ENCODE results near the gene NOBOX. TPM values are rescaled to one million over a fixed set of nuclear protein-coding genes. Genes with fewer than 3 reads are reported as not detected.
A peak's percentile ranks its signal among the peaks of the same experiment; 100 is the strongest.
"Not testable (repeated sequence)": the region's sequence is repeated elsewhere in the genome, so short reads cannot be mapped to it uniquely, and the experiment has no call there.

The NOBOX gene
- not detected for total RNA-seq

DNA sequence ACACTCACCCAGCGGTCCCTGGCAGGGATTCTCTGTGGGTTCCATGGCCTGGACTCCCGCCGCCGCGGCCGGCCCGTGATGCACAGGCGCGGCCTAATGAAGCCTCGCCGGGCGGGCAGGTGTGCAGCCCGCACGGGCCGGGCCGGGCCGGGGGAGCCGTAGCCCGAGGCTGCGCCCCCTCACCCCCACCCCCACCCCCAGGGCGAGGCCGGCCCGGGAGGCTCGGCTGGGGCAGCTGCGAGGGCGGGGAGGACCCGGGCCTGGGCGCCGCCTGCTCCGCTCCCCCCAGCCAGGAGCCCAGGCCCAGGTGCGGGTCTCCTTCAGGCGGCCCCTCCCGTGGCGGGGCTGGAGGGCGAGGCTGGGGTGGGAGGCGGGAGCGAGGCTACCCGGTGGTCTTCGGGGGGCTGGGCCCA, at the start of gene NOBOX:
TSS of gene NOBOX (minus strand) at position 45 of the 413 bp plus-strand sequence.
- H3K9me3 Mint-ChIP-seq (ENCODE audit: insufficient read depth): no peaks in the 10 kb centered on the region
- no peak within 1 kb of the TSS for H3K27ac Mint-ChIP-seq
- ATAC-seq (no peak), DNase-seq (no peak)
- no peaks in the 10 kb centered on the region for H3K4me1 Mint-ChIP-seq (ENCODE audit: low read depth)
- H3K36me3 Mint-ChIP-seq (ENCODE audit: low read depth): no peaks in the 10 kb centered on the region
- H3K4me3 Mint-ChIP-seq: no peak within 1 kb of the TSS
- peaks cover 6% of the 10 kb centered on the region for H3K27me3 Mint-ChIP-seq (ENCODE audit: low read depth)
- CTCF ChIA-PET: no interaction called here
- POLR2A ChIA-PET: no interaction called here

DNA sequence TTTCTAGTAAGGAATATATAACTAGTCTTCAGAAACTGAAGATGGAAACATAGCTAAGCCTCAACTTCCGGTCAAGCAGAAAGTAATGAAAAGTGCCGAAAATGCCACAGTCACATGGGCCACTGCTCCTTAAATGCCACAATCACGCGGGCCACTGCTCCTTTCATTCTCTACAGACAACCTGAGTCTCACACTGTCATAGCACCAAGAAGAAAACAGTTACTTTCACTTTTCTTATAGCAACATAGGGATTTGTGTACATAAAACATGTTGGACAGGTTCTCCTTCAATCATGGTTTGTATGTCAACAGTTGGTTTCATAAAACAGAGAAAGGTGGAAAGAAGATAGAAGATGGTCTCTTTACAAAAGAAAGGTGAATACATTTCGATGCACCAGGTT, 48.6 kb upstream of the NOBOX start:
- H3K4me3 Mint-ChIP-seq: no peak overlapping the region
- no peak for DNase-seq
- no peaks in the 10 kb centered on the region for H3K4me1 Mint-ChIP-seq (ENCODE audit: low read depth)
- peaks cover 12% of the 10 kb centered on the region for H3K9me3 Mint-ChIP-seq (ENCODE audit: insufficient read depth)
- H3K27ac Mint-ChIP-seq: no peak overlapping the region
- POLR2A ChIA-PET: no interaction called here
- H3K27me3 Mint-ChIP-seq (ENCODE audit: low read depth): no peaks in the 10 kb centered on the region
- ATAC-seq: no peak
- CTCF ChIA-PET: no interaction called here
- peaks cover 3% of the 10 kb centered on the region for H3K36me3 Mint-ChIP-seq (ENCODE audit: low read depth)

DNA sequence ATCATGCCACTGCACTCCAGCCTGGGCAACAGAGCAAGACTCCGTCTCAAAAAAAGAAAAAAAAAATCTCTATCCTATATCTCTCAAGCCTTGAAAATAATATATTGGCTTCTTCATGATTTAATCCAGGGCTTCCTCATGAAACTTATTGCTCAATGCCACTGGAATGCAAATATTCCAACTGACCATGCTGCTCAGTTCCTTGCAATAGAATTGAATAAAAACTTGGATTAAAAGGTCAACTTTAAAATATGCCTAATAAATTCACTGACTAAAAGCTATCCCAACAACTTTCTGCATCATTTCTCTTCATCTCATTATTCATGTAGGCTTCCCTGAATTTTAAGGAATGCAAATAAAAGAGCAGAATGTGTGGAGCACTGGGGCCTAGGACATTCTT, 42.1 kb upstream of the NOBOX start:
- ATAC-seq: no peak
- no peak for DNase-seq
- ChIA-PET CTCF (interaction anchor here (0.7 kb wide), 1 partner anchor 207 kb away, joined by 5 read pairs; no protein-coding TSS in a partner anchor), POLR2A (no interaction called here)
- Mint-ChIP-seq H3K27me3 (ENCODE audit: low read depth) (no peaks in the 10 kb centered on the region), H3K4me1 (ENCODE audit: low read depth) (no peaks in the 10 kb centered on the region), H3K36me3 (ENCODE audit: low read depth) (no peaks in the 10 kb centered on the region), H3K27ac (no peak overlapping the region), H3K9me3 (ENCODE audit: insufficient read depth) (no peaks in the 10 kb centered on the region), H3K4me3 (no peak overlapping the region)

DNA sequence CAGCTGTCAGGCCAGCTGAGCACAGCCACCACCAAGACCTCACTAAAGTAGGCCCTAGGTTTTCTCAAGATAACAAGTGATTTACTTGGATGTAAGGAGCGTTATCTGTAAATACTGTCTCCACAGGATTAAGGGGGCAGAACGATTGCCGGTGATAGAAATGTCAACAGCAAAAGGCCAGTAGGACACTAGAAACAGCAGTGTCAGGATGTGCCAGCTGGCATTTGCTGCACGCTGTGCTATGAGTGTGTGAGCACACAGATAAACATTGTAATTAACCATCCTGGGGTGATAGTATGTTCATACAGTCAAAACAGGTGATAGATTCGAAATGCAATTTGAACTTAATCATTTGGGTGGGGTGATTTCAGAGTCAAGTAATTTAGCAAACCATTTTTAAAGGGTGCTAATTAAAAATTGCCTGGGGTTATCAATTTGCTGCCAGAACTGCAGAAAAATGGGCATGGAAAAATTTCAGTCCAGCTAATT, 36.3 kb upstream of the NOBOX start:
- no peak for DNase-seq
- Mint-ChIP-seq H3K4me3 (no peak overlapping the region), H3K27ac (no peak overlapping the region), H3K36me3 (ENCODE audit: low read depth) (no peaks in the 10 kb centered on the region), H3K27me3 (ENCODE audit: low read depth) (peaks cover 2% of the 10 kb centered on the region), H3K9me3 (ENCODE audit: insufficient read depth) (no peaks in the 10 kb centered on the region), H3K4me1 (ENCODE audit: low read depth) (no peaks in the 10 kb centered on the region)
- CTCF ChIA-PET: no interaction called here
- ATAC-seq: no peak
- POLR2A ChIA-PET: no interaction called here

DNA sequence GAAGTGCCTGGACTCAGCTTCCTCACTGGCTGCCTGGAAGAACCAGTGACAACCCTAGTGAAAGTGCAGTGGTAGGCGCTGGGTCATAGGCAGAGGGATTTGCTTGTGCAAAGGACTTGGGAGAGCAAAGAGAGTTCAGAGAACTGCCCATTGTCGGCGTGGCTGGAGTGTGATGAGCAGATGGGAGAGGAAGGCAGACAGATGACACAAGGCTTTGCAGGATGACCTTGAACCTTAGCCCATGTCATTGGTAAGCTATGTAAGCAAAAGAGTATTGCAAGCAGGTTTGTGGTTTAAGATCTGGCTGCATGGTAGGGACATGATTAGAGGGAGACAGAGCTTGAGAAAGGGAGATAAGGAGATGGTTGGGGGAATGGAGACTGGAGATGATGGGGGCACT, 35.3 kb upstream of the NOBOX start:
- POLR2A ChIA-PET: no interaction called here
- no peak for DNase-seq
- no peak for ATAC-seq
- Mint-ChIP-seq H3K27me3 (ENCODE audit: low read depth) (peaks cover 4% of the 10 kb centered on the region), H3K9me3 (ENCODE audit: insufficient read depth) (no peaks in the 10 kb centered on the region), H3K4me3 (no peak overlapping the region), H3K4me1 (ENCODE audit: low read depth) (no peaks in the 10 kb centered on the region), H3K27ac (no peak overlapping the region), H3K36me3 (ENCODE audit: low read depth) (no peaks in the 10 kb centered on the region)
- CTCF ChIA-PET: no interaction called here

DNA sequence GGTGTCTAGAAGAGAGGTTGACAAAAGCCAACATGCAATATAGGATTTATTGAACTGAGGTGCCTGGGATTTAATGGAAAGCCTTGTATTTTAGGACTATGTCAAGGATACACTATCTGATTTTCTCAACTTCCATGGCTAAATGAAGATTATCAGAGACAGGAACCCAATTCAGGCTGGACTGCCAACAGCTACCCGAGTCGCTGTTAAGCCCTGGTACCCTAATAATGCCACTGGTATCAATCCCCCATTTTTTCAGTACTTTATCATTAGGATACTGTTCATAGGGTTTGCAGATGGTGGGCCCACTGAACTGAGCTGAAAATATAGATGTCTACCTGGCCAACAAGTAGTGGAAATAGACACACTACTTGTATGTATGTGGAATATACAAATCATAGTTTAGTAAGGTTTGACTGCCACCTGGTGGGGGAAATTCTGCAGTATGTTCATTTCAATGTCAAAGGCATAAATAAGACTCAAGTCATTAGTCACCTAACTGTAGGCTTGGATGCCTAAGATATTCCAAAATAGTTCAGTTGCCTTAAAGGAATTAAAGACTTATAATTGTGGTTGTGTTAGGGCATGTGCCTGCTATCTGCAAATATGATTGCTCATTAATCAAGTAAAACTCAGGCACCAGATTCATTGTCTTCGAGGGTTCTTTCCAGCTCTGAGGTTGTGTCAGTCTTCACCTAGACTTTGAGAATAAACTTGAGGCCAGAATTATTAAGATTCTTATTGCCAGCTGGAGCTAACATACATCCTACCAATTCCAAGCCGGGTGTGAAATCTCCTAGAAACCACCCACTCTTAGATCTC, 34.1 kb upstream of the NOBOX start:
- DNase-seq: peak; percentile 73
- Mint-ChIP-seq H3K36me3 (ENCODE audit: low read depth) (no peaks in the 10 kb centered on the region), H3K4me3 (no peak overlapping the region), H3K27ac (no peak overlapping the region), H3K4me1 (ENCODE audit: low read depth) (no peaks in the 10 kb centered on the region), H3K27me3 (ENCODE audit: low read depth) (peaks cover 5% of the 10 kb centered on the region), H3K9me3 (ENCODE audit: insufficient read depth) (no peaks in the 10 kb centered on the region)
- ATAC-seq: peak; percentile 78
- ChIA-PET POLR2A (interaction anchor here (0.7 kb wide), 1 partner anchor 392 kb away, joined by 3 read pairs; no protein-coding TSS in a partner anchor), CTCF (interaction anchor here (0.8 to 1.7 kb wide), 8 partner anchors 17 to 310 kb away, joined by 3 to 7 read pairs (median 4); no protein-coding TSS in a partner anchor)

DNA sequence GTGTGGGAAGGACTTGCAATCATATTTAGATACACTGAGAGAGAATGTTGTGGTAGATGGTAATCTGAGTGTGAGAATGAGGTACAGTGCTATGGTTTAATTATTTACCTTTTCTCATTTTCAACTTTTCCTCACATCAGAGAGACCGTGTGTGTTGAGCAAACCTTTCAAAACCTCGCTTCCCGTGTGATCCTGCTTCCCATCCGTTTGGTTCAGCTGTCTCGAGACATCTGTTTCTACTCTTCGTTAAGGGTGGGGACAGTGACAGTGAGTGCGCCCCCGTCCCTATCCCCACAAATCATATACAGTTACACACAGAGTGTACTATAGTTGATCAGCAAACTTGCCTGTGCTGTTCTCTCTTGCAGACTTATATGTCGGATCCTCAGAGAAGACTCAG, 33.0 kb upstream of the NOBOX start:
- ChIA-PET CTCF (interaction anchor here (1.5 to 1.7 kb wide), 3 partner anchors 40 to 45 kb away, joined by 4 to 7 read pairs (median 4); no protein-coding TSS in a partner anchor), POLR2A (no interaction called here)
- Mint-ChIP-seq H3K4me1 (ENCODE audit: low read depth) (no peaks in the 10 kb centered on the region), H3K4me3 (no peak overlapping the region), H3K27me3 (ENCODE audit: low read depth) (peaks cover 5% of the 10 kb centered on the region), H3K36me3 (ENCODE audit: low read depth) (no peaks in the 10 kb centered on the region), H3K9me3 (ENCODE audit: insufficient read depth) (no peaks in the 10 kb centered on the region), H3K27ac (no peak overlapping the region)
- DNase-seq (no peak), ATAC-seq (no peak)

DNA sequence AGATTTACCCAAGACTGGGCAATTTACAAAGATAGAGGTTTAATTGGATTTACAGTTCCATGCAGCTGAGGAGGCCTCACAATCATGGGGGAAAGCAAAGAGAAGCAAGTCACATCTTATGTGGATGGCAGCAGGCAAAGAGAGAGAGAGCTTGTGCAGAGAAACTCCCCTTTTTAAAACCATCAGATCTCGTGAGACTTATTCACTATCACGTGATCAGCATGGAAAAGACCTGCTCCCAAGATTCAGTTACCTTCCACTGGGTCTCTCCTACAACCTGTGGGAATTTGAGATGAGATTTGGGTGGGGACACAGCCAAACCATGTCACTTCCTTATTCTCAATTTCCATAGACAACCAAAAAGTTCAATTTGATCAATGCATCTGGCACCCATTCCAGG, 24.9 kb upstream of the NOBOX start:
- Mint-ChIP-seq H3K9me3 (ENCODE audit: insufficient read depth) (peaks cover 12% of the 10 kb centered on the region), H3K36me3 (ENCODE audit: low read depth) (peaks cover 3% of the 10 kb centered on the region), H3K27ac (no peak overlapping the region), H3K4me1 (ENCODE audit: low read depth) (no peaks in the 10 kb centered on the region), H3K4me3 (no peak overlapping the region), H3K27me3 (ENCODE audit: low read depth) (no peaks in the 10 kb centered on the region)
- ATAC-seq: no peak
- CTCF ChIA-PET: no interaction called here
- no peak for DNase-seq
- POLR2A ChIA-PET: no interaction called here

DNA sequence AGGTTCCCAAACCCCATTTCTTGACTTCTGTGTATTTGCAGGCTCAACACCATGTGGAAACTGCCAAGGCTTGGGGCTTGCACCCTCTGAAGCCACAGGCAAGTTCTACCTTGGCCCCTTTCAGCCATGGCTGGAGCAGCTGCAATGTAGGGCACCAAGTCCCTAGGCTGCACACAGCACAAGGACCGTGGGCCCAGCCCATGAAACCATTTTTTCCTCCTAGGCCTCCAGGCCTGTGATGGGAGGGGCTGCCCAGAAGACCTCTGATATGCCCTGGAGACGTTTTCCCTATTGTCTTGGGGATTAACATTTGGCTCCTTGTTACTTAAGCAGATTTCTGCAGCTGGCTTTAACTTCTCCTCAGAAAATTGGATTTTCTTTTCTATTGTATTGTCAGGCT, 24.0 kb upstream of the NOBOX start:
- H3K27ac Mint-ChIP-seq; H3K4me1 Mint-ChIP-seq (ENCODE audit: low read depth); ATAC-seq; POLR2A ChIA-PET; H3K36me3 Mint-ChIP-seq (ENCODE audit: low read depth); H3K4me3 Mint-ChIP-seq; CTCF ChIA-PET; H3K27me3 Mint-ChIP-seq (ENCODE audit: low read depth); DNase-seq: not testable (repeated sequence)
- peaks cover 12% of the 10 kb centered on the region for H3K9me3 Mint-ChIP-seq (ENCODE audit: insufficient read depth)

DNA sequence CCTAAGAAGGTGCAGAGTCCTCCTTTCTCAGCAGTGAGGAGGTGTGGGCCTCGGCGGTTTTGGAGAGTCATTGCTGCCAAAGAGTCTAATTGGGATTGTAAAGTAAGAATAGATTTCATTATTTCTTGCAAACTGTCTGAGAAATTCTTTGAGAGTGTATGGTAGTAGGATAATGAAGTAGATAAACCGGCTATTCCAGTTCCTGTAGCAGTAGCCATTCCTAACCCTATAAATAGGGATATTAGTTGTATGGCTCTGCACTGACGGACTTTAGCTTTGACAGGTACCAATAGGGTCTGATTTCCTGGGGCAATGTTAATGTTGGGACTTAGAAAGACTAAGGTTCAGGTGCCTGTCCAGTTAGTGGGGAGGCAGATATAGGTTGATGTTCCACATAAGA, 15.4 kb upstream of the NOBOX start:
- peaks cover 10% of the 10 kb centered on the region for H3K27me3 Mint-ChIP-seq (ENCODE audit: low read depth)
- CTCF ChIA-PET; H3K9me3 Mint-ChIP-seq (ENCODE audit: insufficient read depth); H3K4me1 Mint-ChIP-seq (ENCODE audit: low read depth); ATAC-seq; POLR2A ChIA-PET; H3K36me3 Mint-ChIP-seq (ENCODE audit: low read depth); DNase-seq; H3K27ac Mint-ChIP-seq; H3K4me3 Mint-ChIP-seq: not testable (repeated sequence)

DNA sequence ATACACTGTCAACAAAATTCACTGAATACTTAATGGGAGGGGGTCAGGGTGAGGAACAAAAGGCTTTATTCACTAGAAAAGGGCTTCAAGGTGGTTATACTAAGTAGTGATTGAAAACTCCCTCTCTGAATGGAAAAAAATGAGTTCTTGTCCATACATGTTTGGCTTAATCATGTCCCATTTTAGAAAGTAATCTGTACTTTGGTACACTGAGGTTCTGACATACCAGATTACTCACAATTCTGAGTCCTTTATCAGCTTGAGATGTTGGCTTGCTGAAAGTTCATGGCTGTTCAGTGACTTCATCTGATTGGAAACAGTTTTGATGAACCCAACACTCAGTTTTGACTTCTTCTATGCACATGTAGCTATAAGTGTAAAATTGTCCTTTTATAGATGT, 12.8 kb upstream of the NOBOX start:
- ChIA-PET CTCF (no interaction called here), POLR2A (no interaction called here)
- Mint-ChIP-seq H3K27ac (no peak overlapping the region), H3K36me3 (ENCODE audit: low read depth) (no peaks in the 10 kb centered on the region), H3K27me3 (ENCODE audit: low read depth) (peaks cover 12% of the 10 kb centered on the region), H3K4me1 (ENCODE audit: low read depth) (no peaks in the 10 kb centered on the region), H3K9me3 (ENCODE audit: insufficient read depth) (no peaks in the 10 kb centered on the region), H3K4me3 (no peak overlapping the region)
- DNase-seq (no peak), ATAC-seq (no peak)

DNA sequence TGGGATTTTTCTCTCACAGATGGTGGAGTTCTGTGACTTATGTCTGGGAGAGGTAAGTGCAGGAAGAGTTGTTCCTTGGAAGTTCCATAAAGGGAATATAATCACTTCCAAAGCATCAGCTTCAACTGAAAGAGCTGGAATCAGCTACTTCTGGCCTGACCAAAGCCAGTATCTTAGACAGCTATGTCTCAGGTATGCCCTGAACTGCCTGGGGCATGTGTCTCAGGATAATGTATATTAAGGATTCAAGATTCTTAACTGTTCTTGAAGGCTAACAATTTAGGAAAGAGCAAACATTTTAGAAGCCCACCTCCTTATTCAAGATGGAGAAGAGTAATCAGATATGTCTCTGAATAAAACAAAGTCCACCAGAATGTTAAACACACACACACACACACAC, 12.4 kb upstream of the NOBOX start:
- no peak overlapping the region for H3K4me3 Mint-ChIP-seq
- POLR2A ChIA-PET: no interaction called here
- ATAC-seq (no peak), DNase-seq (no peak)
- CTCF ChIA-PET: no interaction called here
- no peaks in the 10 kb centered on the region for H3K4me1 Mint-ChIP-seq (ENCODE audit: low read depth)
- H3K27ac Mint-ChIP-seq: no peak overlapping the region
- H3K36me3 Mint-ChIP-seq (ENCODE audit: low read depth): no peaks in the 10 kb centered on the region
- no peaks in the 10 kb centered on the region for H3K9me3 Mint-ChIP-seq (ENCODE audit: insufficient read depth)
- H3K27me3 Mint-ChIP-seq (ENCODE audit: low read depth): peaks cover 12% of the 10 kb centered on the region

DNA sequence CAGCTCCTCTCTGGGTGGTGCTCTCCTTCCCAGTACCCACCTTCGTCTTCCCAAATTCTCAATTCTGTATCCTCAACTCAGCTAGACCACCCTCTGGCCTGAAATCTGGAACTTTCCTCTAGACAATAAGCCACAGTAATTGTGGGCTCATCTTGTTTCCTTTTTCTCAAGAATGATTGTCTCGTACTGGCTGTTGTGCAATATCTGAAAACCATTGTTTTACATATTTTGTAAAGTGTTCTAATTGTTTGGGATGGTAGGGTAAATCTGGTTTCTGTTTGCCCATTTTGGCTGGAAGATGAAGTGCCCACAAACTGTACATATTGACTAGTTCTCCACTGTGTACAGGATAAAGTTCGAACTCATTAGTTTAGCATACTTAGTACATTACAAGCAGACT, 11.3 kb upstream of the NOBOX start:
- Mint-ChIP-seq H3K4me1 (ENCODE audit: low read depth) (no peaks in the 10 kb centered on the region), H3K27me3 (ENCODE audit: low read depth) (peaks cover 17% of the 10 kb centered on the region), H3K36me3 (ENCODE audit: low read depth) (no peaks in the 10 kb centered on the region), H3K27ac (no peak overlapping the region), H3K9me3 (ENCODE audit: insufficient read depth) (no peaks in the 10 kb centered on the region), H3K4me3 (no peak overlapping the region)
- ATAC-seq: no peak
- POLR2A ChIA-PET: no interaction called here
- DNase-seq: no peak
- CTCF ChIA-PET: no interaction called here
